HG03066 (cell line): Measurements from ENCODE around the gene EXPH5.
A peak's percentile ranks its signal among the peaks of the same experiment; 100 is the strongest.

Source experiments
- ATAC-seq: cut with Tn5 transposase; IDR thresholded peaks from one replicate; pipeline ENCODE4 v1.9.1; 2021; ENCODE audit warnings: low read depth; ENCODE audit not compliant: unreplicated experiment

EXPH5 gene

GRCh38 chr11:108568195-108568858 is 25.2 kb downstream of the EXPH5 start:
- no peak for ATAC-seq

- ATAC-seq, result no peak
These were observed 27.9 kb downstream of the EXPH5 start for GRCh38 chr11:108565653-108566052.

DNA sequence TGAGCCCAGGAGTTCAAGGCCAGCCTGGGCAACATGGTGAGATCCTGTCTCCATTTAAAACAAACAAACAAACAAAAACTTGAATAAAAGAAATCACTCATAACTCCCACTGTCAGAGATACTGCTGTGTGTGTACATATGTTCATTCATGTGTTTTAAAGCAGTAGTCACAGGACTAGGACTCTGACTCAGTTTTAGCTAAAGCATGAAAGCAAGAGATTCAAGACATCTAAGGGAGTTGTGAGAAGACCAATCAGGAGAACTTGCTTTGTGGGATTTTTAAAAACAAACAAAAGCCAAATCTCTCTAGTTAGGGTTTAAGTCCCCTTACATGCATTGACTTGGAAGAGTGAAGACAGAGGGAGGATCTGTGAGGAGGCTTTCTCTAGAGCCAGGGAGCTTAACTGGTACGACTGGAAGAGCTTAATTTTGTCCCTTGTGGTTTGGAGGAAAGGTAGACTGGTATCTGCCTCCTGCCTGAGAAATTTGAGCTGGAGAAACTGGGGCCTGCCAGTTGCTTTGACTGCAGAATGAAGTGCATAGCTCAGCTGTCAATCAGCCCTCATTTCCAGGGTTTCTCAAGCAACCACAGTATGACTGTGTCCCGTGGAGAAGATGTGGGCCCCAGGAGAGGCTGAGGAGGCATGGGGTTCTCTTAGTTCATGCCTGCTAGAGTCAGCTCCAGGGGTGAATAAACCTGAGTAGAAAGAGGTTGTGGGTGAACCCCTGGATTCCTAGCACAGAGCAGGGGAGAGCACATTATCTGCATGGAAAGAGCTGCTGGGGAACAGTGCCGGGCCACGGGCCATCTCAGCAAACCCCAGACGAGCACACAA is 30.6 kb downstream of the EXPH5 start:
- no peak for ATAC-seq

DNA sequence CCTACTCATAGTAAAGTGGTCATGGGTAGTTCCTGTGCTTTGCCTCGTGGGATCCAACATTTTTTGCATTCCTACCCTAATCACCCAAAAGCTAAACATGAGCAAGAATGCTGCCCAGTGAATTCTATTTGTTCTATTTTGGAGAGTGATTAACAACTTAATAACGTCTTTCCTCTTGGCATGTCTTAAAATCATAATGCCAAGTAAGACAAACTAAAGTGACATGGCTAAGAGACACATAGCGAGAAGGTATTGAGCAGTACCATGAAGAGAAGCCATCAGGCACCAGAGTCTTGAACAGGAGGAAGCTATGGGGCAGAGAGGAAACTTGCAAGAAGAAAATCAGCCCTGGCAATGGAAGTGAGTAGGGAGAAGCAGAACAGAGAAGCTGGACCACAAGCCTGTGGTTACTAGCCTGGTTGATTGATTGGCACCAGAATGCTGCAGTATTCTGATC is 32.0 kb downstream of the EXPH5 start:
- ATAC-seq, result no peak

GRCh38 chr11:108559904-108560303 is 33.7 kb downstream of the EXPH5 start:
- ATAC-seq, result no peak

DNA sequence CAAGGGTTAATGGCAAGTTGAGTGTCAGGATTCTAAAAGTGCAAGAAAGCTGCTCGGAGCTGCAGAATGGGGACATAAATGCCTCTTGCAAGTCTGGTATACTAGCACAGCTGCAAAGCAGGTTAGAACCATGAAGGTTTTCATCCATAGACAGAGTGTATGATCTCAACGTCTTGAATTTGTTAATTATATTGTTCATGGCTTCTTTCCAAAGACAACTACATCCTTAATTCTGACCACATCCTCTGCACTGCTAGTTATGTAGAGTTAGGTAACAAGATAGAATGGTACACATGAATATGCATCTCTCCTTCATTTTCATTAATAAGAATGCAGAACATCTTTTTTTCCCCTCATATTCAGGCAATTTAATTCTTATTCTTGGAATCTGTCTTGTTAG is 34.2 kb downstream of the EXPH5 start:
- ATAC-seq, result no peak

- peak; percentile 70 for ATAC-seq
These were observed 35.3 kb downstream of the EXPH5 start for GRCh38 chr11:108558222-108558621.

DNA sequence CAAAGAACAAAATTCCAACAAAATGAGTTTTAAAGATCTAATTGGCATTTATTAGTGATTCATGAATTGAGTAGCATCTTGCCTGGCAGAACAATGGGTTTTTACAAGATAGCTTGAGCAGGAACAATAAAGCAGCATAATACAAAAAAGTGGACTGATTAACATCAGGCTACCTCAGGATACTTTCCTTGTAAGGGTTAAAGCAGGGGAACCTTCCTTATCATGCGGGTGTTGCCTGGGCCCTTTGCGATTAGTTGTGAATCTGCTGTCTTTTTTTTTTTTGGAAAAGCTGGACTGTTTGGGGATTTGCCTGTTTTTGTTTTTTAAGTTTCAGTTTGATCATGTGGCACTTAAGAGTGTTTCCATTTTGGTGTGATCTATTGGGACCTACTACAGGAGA is 37.5 kb downstream of the EXPH5 start:
- ATAC-seq, result no peak

GRCh38 chr11:108551651-108552462 is 41.7 kb downstream of the EXPH5 start:
- no peak for ATAC-seq

- ATAC-seq, result no peak
These were observed 44.2 kb downstream of the EXPH5 start for GRCh38 chr11:108549319-108549885.

- no peak for ATAC-seq
These were observed 47.6 kb downstream of the EXPH5 start for GRCh38 chr11:108545909-108546501.

- ATAC-seq, result no peak
These were observed 50.1 kb downstream of the EXPH5 start for GRCh38 chr11:108543316-108543964.

DNA sequence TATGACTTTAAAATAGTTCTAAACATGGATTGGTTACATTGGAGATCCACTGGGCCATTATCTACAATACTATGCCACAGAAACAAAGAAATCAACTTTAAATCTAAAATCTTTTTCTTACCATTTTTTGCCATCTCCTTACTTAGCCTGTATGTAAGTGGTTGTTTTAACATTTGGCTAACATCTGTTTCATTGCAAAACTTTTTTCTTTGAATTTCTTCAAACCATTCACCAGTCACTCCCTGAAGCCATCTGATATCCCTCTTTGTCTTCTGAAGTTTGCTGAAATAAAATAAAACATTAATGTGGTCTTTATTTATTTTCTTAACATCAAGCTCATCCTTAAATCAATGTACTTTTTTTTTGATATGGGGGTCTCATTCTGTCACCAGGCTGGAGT is 52.0 kb downstream of the EXPH5 start:
- ATAC-seq, result no peak

- no peak for ATAC-seq
These were observed 55.1 kb downstream of the EXPH5 start for GRCh38 chr11:108538502-108538901.

- ATAC-seq, result peak; percentile 67
These were observed 55.5 kb downstream of the EXPH5 start for GRCh38 chr11:108538022-108538424.

GRCh38 chr11:108536783-108537182 is 56.8 kb downstream of the EXPH5 start:
- ATAC-seq, result no peak

DNA sequence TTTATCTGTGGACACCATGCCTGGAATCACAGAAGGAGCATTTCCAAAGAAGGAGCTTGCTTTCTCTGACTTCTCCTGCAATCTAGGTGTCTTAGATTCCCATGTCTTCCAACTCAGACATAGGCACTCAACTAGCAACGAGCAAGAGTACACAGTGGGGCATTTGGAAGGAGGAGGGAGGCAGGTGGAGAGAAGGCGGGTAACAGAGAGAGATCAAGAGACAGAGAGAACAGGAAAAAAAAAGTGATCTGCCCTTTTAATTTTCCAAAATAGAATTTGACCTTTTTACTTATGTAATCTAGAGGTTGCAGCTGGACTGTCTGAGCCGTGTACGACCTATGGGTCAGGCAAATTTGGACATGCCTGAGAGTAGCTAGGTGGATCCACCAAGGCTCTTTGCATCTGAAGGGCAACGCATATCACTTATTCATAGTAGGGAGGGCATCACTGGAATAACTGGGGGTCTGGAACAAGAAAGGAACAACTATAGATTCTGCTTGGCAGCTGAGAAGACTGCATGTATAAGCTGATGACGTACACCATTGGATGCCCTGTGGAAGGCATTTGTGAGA is 58.1 kb downstream of the EXPH5 start:
- no peak for ATAC-seq

DNA sequence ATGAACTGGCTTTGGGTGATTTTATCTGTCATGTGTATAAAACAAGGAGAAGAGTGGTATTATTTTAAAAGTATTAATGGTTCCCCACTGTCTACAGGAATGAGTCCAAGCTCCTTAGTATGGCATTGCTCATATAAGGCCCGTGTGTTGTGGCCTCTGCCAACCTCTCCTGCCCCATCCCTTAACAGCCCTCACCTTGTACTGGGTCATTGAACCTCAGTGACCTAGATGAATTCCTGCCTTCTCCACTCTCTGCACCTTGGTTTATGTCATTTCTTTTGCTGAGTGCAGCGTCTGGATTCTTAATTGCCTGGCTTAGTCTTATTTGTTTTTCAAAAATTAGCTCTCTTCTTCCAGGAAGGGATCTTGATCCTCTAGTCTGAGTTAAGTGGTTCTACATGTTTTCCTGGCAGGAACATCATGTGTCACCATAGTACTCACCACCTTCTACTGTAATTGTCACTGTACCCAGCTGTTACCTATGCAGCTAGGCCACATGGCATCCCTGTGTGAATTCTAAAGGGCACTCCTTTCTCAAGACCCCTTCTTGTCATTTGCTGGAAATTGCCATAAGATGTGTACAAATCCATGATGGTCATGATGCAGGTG is 59.2 kb downstream of the EXPH5 start:
- ATAC-seq, result no peak

GRCh38 chr11:108530426-108530825 is 63.1 kb downstream of the EXPH5 start:
- ATAC-seq, result no peak
